GM12878 (cell line): ENCODE measurements around the gene MAD1L1. TPM values are rescaled to one million over a fixed set of nuclear protein-coding genes. Genes with fewer than 3 reads are reported as not detected.

ENCODE experiments used
- BMI1 ChIP-seq: fragments of 450-650 bp; IDR thresholded peaks from 2 replicates; pipeline ENCODE4 v1.6.1; 2016; ENCODE audit warnings: mild to moderate bottlenecking, moderate library complexity, borderline replicate concordance
- FOXK2 ChIP-seq: fragments of 450-650 bp; IDR thresholded peaks from 2 replicates; pipeline ENCODE4 v1.6.1; 2017; ENCODE audit warnings: mild to moderate bottlenecking, moderate library complexity
- HDGF ChIP-seq: fragments of 450-650 bp; IDR thresholded peaks from 2 replicates; pipeline ENCODE4 v1.6.1; 2016; ENCODE audit warnings: antibody characterized with exemption
- NFYB ChIP-seq: IDR thresholded peaks from 2 replicates; pipeline ENCODE4 v1.6.1; 2011; ENCODE audit warnings: low read depth, mild to moderate bottlenecking, low read length, improper control_type of control experiment, moderate library complexity; ENCODE audit not compliant: insufficient read depth
- PML ChIP-seq: IDR thresholded peaks from 2 replicates; pipeline ENCODE4 v1.6.1; 2012; ENCODE audit warnings: low read length, inconsistent platforms
- POLR2A ChIP-seq: IDR thresholded peaks from 2 replicates; pipeline ENCODE4 v1.6.1; 2011; ENCODE audit warnings: low read depth, mild to moderate bottlenecking, low read length
- RUNX3 ChIP-seq: IDR thresholded peaks from 2 replicates; pipeline ENCODE4 v1.6.1; 2012; ENCODE audit warnings: low read length, inconsistent platforms
- SIX5 ChIP-seq: IDR thresholded peaks from 2 replicates; pipeline ENCODE4 v1.6.1; 2011; ENCODE audit warnings: mild to moderate bottlenecking, low read depth, low read length, moderate library complexity; ENCODE audit not compliant: severe bottlenecking
- SMARCA5 ChIP-seq: fragments of 450-650 bp; IDR thresholded peaks from 2 replicates; pipeline ENCODE4 v1.6.1; 2017; ENCODE audit warnings: mild to moderate bottlenecking
- TAF1 ChIP-seq: IDR thresholded peaks from 2 replicates; pipeline ENCODE4 v1.6.1; 2011; ENCODE audit warnings: mild to moderate bottlenecking, low read depth, low read length, borderline replicate concordance
- TCF12 ChIP-seq: IDR thresholded peaks from 2 replicates; pipeline ENCODE4 v1.6.1; 2011; ENCODE audit warnings: low read depth, mild to moderate bottlenecking, low read length
- ZBED1 ChIP-seq: IDR thresholded peaks from 2 replicates; pipeline ENCODE4 v1.6.1; 2016; ENCODE audit warnings: borderline replicate concordance
- ZZZ3 ChIP-seq: IDR thresholded peaks from 2 replicates; pipeline ENCODE4 v1.6.1; 2011; ENCODE audit warnings: low read depth; ENCODE audit not compliant: control insufficient read depth, insufficient read length
- polyA plus RNA-seq, 11 experiments: library from polyadenylated mRNA; depleted of rRNA in 4 of 11; unstranded in 6 of 11; stranded (reverse) in 5 of 11; fragments of >200 nt; fragmentation: Nextera tagmentation in 4 of 11; fragmentation: Illumina TruSeq in 1 of 11; extraction: Ambion mirVana in 4 of 11; extraction: Trizol in 1 of 11; gene quantifications; 1 replicate in 1 of 11; 2 replicates in 10 of 11; pipeline versions ENCODE4 v1.2.1 to v1.2.3, GENCODE V29; 2011 to 2016; ENCODE audit warnings: inconsistent platforms in 2 of 11, missing spikeins in 2 of 11, low read depth in 1 of 11
- total RNA-seq, 4 experiments: library from RNA; depleted of rRNA in 3 of 4; stranded (reverse); fragments of >200 nt in 3 of 4; fragmentation: Illumina TruSeq in 1 of 4; extraction: Trizol in 1 of 4; gene quantifications; 2 replicates each; pipeline versions ENCODE4 v1.2.1 to v1.2.3, GENCODE V29; 2013 to 2021
- TF ChIP-seq, protein P1 (sequence below): fragments of 450-650 bp; IDR thresholded peaks from 2 replicates; pipeline ENCODE4 v1.6.1; 2016; ENCODE audit warnings: mild to moderate bottlenecking
- TF ChIP-seq, protein P2 (sequence below): IDR thresholded peaks from 2 replicates; pipeline ENCODE4 v1.6.1; 2012; ENCODE audit warnings: low read depth, low read length, improper control_type of control experiment
- TF ChIP-seq, protein P3 (sequence below): IDR thresholded peaks from 2 replicates; pipeline ENCODE4 v1.6.1; 2011; ENCODE audit warnings: low read depth, mild to moderate bottlenecking, low read length, moderate library complexity, borderline replicate concordance; ENCODE audit errors: extremely low read depth
- TF ChIP-seq, protein P4 (sequence below): fragments of 450-650 bp; IDR thresholded peaks from 2 replicates; pipeline ENCODE4 v1.6.1; 2017; ENCODE audit warnings: antibody characterized with exemption, mild to moderate bottlenecking, moderate library complexity
- TF ChIP-seq, protein P5 (sequence below): fragments of 150-350 bp; IDR thresholded peaks from 2 replicates; pipeline ENCODE4 v1.6.1; 2016; ENCODE audit warnings: low read depth, low read length
- TF ChIP-seq, protein P6 (sequence below): fragments of 450-650 bp; IDR thresholded peaks from 2 replicates; pipeline ENCODE4 v1.6.1; 2017; ENCODE audit warnings: low read depth, mild to moderate bottlenecking, moderate library complexity

Gene MAD1L1
- total and polyA plus RNA-seq, 10 of the 15 experiments (the other 5 are each of a cell fraction or from before 2014, with no cell fraction given), result 2.2 to 76.8 (median 38.3) TPM

DNA sequence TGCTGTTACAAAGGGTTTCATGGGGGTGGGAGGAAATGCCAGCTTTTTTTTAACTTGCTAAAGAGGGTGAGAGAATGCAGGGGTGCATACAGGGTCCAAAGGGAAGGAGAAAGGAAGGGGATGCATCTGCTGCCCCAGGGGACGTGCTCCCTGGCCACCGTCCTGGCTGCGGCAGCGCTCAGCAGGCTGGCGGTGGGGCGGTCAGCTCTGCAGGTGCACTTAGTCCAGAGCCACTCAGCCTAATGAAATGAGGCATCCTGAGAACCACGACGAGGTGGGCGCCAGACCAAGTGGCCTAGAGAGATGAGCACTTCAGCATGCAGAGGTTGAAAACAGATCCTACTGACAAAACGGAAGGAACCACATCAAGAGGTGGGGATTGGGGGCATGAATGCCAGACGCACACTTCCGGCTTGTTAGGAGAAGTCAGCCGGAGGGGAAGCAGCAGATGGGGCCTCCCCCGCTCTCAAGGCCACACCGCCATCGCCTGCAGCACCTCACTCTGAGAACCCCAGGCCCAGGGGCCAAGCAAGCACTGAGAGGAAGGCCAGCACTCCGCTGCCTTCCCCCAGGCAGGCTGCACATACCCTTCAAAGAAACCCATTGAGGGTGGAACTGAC is 94.5 kb downstream of the MAD1L1 start (continued):
- TF ChIP-seq, protein P1, sequence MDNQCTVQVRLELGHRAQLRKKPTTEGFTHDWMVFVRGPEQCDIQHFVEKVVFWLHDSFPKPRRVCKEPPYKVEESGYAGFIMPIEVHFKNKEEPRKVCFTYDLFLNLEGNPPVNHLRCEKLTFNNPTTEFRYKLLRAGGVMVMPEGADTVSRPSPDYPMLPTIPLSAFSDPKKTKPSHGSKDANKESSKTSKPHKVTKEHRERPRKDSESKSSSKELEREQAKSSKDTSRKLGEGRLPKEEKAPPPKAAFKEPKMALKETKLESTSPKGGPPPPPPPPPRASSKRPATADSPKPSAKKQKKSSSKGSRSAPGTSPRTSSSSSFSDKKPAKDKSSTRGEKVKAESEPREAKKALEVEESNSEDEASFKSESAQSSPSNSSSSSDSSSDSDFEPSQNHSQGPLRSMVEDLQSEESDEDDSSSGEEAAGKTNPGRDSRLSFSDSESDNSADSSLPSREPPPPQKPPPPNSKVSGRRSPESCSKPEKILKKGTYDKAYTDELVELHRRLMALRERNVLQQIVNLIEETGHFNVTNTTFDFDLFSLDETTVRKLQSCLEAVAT, result 0 out of 2 replicates have a peak, but pooled peaks have one; percentile 19
- TF ChIP-seq POLR2A (peak; percentile 86), ZZZ3 (no peak), TCF12 (peak; percentile 20; the same call in 1 of the 2 replicates), NFYB (no peak), SIX5 (peak; percentile 50), HDGF (peak; percentile 41; the same call in 1 of the 2 replicates), RUNX3 (peak; percentile 82), BMI1 (no peak), PML (no peak), TAF1 (peak; percentile 90), FOXK2 (0 out of 2 replicates have a peak, but pooled peaks have one; percentile 19), ZBED1 (no peak), SMARCA5 (0 out of 2 replicates have a peak, but pooled peaks have one; percentile 22)
- TF ChIP-seq, protein P2, sequence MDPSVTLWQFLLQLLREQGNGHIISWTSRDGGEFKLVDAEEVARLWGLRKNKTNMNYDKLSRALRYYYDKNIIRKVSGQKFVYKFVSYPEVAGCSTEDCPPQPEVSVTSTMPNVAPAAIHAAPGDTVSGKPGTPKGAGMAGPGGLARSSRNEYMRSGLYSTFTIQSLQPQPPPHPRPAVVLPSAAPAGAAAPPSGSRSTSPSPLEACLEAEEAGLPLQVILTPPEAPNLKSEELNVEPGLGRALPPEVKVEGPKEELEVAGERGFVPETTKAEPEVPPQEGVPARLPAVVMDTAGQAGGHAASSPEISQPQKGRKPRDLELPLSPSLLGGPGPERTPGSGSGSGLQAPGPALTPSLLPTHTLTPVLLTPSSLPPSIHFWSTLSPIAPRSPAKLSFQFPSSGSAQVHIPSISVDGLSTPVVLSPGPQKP, result peak; percentile 65; the same call in 1 of the 2 replicates
- TF ChIP-seq, protein P3, sequence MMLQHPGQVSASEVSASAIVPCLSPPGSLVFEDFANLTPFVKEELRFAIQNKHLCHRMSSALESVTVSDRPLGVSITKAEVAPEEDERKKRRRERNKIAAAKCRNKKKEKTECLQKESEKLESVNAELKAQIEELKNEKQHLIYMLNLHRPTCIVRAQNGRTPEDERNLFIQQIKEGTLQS, result no peak
- TF ChIP-seq, protein P4, sequence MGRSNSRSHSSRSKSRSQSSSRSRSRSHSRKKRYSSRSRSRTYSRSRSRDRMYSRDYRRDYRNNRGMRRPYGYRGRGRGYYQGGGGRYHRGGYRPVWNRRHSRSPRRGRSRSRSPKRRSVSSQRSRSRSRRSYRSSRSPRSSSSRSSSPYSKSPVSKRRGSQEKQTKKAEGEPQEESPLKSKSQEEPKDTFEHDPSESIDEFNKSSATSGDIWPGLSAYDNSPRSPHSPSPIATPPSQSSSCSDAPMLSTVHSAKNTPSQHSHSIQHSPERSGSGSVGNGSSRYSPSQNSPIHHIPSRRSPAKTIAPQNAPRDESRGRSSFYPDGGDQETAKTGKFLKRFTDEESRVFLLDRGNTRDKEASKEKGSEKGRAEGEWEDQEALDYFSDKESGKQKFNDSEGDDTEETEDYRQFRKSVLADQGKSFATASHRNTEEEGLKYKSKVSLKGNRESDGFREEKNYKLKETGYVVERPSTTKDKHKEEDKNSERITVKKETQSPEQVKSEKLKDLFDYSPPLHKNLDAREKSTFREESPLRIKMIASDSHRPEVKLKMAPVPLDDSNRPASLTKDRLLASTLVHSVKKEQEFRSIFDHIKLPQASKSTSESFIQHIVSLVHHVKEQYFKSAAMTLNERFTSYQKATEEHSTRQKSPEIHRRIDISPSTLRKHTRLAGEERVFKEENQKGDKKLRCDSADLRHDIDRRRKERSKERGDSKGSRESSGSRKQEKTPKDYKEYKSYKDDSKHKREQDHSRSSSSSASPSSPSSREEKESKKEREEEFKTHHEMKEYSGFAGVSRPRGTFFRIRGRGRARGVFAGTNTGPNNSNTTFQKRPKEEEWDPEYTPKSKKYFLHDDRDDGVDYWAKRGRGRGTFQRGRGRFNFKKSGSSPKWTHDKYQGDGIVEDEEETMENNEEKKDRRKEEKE, result no peak
- TF ChIP-seq, protein P5, sequence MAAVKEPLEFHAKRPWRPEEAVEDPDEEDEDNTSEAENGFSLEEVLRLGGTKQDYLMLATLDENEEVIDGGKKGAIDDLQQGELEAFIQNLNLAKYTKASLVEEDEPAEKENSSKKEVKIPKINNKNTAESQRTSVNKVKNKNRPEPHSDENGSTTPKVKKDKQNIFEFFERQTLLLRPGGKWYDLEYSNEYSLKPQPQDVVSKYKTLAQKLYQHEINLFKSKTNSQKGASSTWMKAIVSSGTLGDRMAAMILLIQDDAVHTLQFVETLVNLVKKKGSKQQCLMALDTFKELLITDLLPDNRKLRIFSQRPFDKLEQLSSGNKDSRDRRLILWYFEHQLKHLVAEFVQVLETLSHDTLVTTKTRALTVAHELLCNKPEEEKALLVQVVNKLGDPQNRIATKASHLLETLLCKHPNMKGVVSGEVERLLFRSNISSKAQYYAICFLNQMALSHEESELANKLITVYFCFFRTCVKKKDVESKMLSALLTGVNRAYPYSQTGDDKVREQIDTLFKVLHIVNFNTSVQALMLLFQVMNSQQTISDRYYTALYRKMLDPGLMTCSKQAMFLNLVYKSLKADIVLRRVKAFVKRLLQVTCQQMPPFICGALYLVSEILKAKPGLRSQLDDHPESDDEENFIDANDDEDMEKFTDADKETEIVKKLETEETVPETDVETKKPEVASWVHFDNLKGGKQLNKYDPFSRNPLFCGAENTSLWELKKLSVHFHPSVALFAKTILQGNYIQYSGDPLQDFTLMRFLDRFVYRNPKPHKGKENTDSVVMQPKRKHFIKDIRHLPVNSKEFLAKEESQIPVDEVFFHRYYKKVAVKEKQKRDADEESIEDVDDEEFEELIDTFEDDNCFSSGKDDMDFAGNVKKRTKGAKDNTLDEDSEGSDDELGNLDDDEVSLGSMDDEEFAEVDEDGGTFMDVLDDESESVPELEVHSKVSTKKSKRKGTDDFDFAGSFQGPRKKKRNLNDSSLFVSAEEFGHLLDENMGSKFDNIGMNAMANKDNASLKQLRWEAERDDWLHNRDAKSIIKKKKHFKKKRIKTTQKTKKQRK, result no peak
- TF ChIP-seq, protein P6, sequence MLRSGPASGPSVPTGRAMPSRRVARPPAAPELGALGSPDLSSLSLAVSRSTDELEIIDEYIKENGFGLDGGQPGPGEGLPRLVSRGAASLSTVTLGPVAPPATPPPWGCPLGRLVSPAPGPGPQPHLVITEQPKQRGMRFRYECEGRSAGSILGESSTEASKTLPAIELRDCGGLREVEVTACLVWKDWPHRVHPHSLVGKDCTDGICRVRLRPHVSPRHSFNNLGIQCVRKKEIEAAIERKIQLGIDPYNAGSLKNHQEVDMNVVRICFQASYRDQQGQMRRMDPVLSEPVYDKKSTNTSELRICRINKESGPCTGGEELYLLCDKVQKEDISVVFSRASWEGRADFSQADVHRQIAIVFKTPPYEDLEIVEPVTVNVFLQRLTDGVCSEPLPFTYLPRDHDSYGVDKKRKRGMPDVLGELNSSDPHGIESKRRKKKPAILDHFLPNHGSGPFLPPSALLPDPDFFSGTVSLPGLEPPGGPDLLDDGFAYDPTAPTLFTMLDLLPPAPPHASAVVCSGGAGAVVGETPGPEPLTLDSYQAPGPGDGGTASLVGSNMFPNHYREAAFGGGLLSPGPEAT, result peak; percentile 50; the same call in 1 of the 2 replicates
